Germinal center (tissue), 1 donor: ENCODE measurements around the gene ETFDH.
"Not testable (repeated sequence)": the region's sequence is repeated elsewhere in the genome, so short reads cannot be mapped to it uniquely, and the experiment has no call there.

Source experiments
- DNase-seq: peaks from one replicate; pipeline ENCODE4 v3.0.0; 2012; ENCODE audit warnings: mixed read lengths, low spot score

Gene ETFDH

DNA sequence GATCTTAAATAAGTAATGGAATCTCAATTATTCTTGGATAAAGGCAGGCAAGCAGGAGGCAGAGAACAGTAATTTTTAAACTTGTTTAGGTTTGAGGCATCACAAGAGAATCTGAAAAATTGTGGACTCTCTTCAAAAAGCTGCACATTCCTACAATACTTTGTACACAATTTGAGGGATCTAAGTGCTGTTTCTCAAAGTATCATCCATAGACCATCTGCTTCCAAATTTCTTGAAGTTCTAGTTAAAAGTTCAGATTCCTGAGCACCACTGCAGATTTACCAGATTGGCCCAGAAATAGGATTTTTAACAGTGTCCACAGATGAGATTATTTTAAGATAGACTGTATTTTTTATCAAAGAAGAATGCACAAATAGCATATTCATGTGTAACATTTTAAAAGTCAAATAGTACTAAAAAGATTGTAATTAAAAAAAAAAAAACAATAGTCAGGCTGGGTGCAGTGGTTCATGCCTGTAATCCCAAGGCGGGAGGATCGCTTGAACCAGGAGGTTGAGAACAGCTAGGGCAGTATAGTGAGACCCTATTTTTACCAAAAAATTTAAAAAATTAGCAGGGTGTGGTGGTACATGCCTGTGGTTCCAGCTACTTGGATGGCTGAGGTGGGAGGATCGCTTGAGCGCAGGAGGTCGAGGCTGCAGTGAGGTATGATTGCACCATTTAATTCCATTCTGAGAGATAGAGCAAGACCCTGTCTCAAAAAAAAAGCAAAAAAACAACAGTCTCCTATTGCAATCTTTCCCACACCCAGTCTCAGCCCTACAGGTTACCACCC lies 82.5 kb downstream of the ETFDH start:
- DNase-seq, result no peak

DNA sequence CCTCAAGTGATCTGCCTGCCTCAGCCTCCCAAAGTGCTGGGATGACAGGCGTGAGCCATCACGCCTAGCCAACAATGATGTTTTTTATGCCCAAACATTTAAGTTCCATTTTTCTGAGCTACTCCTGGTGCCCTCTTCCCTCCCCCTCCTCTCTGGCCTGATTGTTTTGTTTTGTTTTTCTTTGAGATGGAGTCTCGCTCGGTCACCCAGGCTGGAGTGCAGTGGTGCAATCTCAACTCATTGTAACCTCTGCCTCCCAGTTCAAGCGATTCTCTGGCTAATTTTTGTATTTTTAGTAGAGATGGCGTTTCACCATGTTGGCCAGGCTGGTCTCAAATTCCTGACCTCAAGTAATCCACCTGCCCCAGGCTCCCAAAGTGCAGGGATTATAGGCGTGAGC lies 83.7 kb downstream of the ETFDH start:
- not testable (repeated sequence) for DNase-seq

DNA sequence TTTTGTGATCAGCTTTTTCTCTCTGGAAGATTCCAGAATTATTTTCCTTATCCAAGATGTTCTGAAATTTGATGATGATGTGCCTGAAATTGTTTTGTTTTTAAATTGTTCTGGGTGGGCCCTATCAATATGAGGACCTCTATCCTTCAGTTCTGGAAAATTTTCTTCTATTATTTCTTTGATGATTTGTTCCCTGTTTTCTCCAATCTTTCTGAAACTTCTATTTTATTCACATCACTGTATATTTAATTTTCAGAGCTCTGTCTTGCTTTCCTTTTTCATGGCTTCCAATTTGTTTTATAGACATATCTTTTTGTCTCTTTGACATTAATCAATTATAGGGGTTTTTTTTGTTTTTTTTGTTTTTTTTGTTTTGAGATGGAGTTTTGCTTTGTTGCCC lies 84.5 kb downstream of the ETFDH start:
- DNase-seq, result no peak

DNA sequence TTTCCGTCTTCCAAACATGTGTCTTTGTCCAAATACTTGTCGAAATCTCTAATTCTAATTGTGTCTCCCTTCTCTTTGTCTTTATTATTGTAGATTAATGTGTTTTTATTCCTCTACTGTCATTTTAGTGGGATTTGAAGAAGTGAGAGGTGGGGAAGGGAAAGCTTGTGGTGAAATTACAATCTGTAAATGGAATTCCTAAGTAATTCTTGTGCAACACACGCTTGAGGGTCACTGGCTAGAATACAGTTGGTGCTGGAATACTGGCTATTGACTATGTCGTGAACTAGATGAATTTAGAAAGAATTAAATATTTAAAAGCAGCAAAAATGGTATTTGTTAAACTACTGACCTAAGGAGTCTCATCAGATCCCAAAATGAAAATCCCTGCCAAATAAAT lies 86.0 kb downstream of the ETFDH start:
- no peak for DNase-seq

DNA sequence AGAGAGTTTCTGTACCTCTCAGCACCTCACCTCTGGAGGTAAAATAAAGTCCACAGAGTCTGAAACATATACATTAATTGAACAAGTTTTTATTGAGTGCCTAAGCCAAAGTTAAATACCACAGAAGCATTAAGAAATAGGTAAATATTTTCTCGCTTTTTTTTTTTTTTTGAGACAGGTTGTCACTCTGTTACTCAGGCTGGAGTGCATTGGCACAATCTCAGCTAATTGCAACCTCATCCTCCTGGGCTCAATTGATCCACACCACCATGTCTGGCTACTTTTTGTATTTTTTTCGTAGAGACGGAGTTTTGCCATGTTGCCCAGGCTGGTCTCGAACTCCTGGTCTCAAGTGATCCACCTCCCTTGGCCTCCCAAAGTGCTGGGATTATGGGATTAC lies 86.6 kb downstream of the ETFDH start:
- no peak for DNase-seq
